H1 (cell line): ENCODE data around the gene MRPS2. TPM values are rescaled to one million over a fixed set of nuclear protein-coding genes. Genes with fewer than 3 reads are reported as not detected.

Experiments used
- ATF2 ChIP-seq: IDR thresholded peaks from 2 replicates; pipeline ENCODE4 v1.6.1; 2012; ENCODE audit warnings: low read length, inconsistent platforms
- BRCA1 ChIP-seq: IDR thresholded peaks from 2 replicates; pipeline ENCODE4 v1.6.1; 2012; ENCODE audit warnings: low read depth, low read length, improper control_type of control experiment
- CHD7 ChIP-seq: fragments of 300-600 bp; sonication (generic); IDR thresholded peaks from 2 replicates; pipeline ENCODE4 v1.7.1; 2012; ENCODE audit warnings: low read length, moderate library complexity, mild to moderate bottlenecking, inconsistent platforms; ENCODE audit not compliant: insufficient replicate concordance
- FOSL1 ChIP-seq: IDR thresholded peaks from 2 replicates; pipeline ENCODE4 v1.6.1; 2011; ENCODE audit warnings: mild to moderate bottlenecking, low read depth, low read length, moderate library complexity; ENCODE audit not compliant: insufficient read depth
- GTF2F1 ChIP-seq: IDR thresholded peaks from 2 replicates; pipeline ENCODE4 v1.6.1; 2012; ENCODE audit warnings: low read depth, low read length, improper control_type of control experiment, borderline replicate concordance
- MAFK ChIP-seq: IDR thresholded peaks from 2 replicates; pipeline ENCODE4 v1.6.1; 2012; ENCODE audit warnings: low read depth, mild to moderate bottlenecking, improper control_type of control experiment, low read length
- RAD21 ChIP-seq, 2 experiments: IDR thresholded peaks in 1 of 2; conservative IDR thresholded peaks in 1 of 2; 2 replicates each; pipeline ENCODE4 v1.6.1; 2011; ENCODE audit warnings: low read depth in 2 of 2, low read length in 2 of 2, improper control_type of control experiment in 1 of 2, inconsistent platforms in 1 of 2, mild to moderate bottlenecking in 1 of 2, moderate library complexity in 1 of 2
- SAP30 ChIP-seq: fragments of 300-600 bp; sonication (generic); IDR thresholded peaks from 2 replicates; pipeline ENCODE4 v1.7.1; 2012; ENCODE audit warnings: low read length, moderate library complexity, mild to moderate bottlenecking, inconsistent platforms; ENCODE audit not compliant: insufficient read depth, insufficient replicate concordance
- YY1 ChIP-seq: IDR thresholded peaks from 2 replicates; pipeline ENCODE4 v1.6.1; 2011; ENCODE audit warnings: low read depth, mild to moderate bottlenecking, low read length
- polyA plus RNA-seq, 7 experiments: library from polyadenylated mRNA; depleted of rRNA in 3 of 7; stranded (reverse) in 5 of 7; unstranded in 2 of 7; fragments of >200 nt in 5 of 7; fragments of 200-250 nt in 2 of 7; gene quantifications; 1 replicate in 5 of 7; 2 replicates in 1 of 7; 4 replicates in 1 of 7; pipeline versions ENCODE4 v1.2.1 to v1.2.3, GENCODE V29; 2011 to 2013; ENCODE audit warnings: missing spikeins in 2 of 7, mixed read lengths in 2 of 7
- total RNA-seq: library from RNA; stranded (reverse); fragmentation: NEBNext Ultra II Directional; extraction: Animal tissue kit (Norgen Biotek cat#: 25700); gene quantifications from 2 replicates; pipeline ENCODE4 v1.2.1, GENCODE V29; 2021

The MRPS2 gene
- total and polyA plus RNA-seq, 2 of the 8 experiments (the other 6 are each of a cell fraction or from before 2014, with no cell fraction given) = 78.6 to 476 TPM

DNA sequence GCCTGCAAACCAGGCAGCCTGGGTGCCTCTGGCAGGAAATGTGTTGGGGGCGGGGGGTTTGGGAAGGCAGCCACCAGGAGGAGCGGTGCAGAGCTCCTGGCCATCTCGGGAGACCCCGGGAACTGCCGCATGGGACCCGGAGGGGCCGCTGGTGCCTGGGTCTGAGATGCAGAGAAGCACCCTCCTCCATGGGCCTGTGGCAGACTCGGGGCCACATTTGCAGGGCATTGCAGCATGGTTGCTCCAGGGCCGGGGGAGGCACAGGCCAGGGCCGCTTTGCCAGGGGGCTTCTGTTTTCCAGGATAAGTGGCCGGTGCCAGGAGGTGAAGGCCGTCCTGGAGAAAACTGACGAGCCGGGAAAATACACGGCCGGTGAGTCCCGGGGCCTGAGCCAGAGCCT is 22.4 kb downstream of the MRPS2 start (continued):
- no peak for TF ChIP-seq GTF2F1
- TF ChIP-seq FOSL1 = no peak
- no peak for TF ChIP-seq MAFK
- no peak for TF ChIP-seq BRCA1
- TF ChIP-seq CHD7 = no peak
- TF ChIP-seq ATF2 = no peak
- TF ChIP-seq YY1 = no peak
- peak in 1 of 2 experiments; percentile 22; a peak in 1 of 4 replicates for TF ChIP-seq RAD21 (IDR thresholded peaks at IDR 0.05 in 1 of 2, conservative IDR thresholded peaks at IDR 0.05 in 1 of 2; ENCODE audit: low read depth in 2 of 2, low read length in 2 of 2)
- no peak for TF ChIP-seq SAP30
